Measurements from ENCODE around the gene GLRX5. TPM values are rescaled to one million over a fixed set of nuclear protein-coding genes. Genes with fewer than 3 reads are reported as not detected.

GLRX5 gene
- total RNA-seq, 1 donor from 2014 or later, result 38.7 TPM

GRCh38 chr14:95531969-95532368 lies 2.9 kb upstream of the GLRX5 start:
- DNase-seq (ENCODE audit: extremely low read depth, low read depth, low spot score), result no peak

GRCh38 chr14:95533391-95533821 lies 1.4 kb upstream of the GLRX5 start:
- DNase-seq (ENCODE audit: extremely low read depth, low read depth, low spot score), result no peak

GRCh38 chr14:95533822-95534221 lies 1.0 kb upstream of the GLRX5 start:
- DNase-seq (ENCODE audit: extremely low read depth, low read depth, low spot score), result no peak

GRCh38 chr14:95535226-95536021 lies 574 bp downstream of the GLRX5 start:
- no peak for DNase-seq (ENCODE audit: extremely low read depth, low read depth, low spot score)

- no peak for DNase-seq (ENCODE audit: extremely low read depth, low read depth, low spot score)
Measured at GRCh38 chr14:95536036-95536593, 1.3 kb downstream of the GLRX5 start.

GRCh38 chr14:95536671-95537070 lies 1.8 kb downstream of the GLRX5 start:
- no peak for DNase-seq (ENCODE audit: extremely low read depth, low read depth, low spot score)

- DNase-seq (ENCODE audit: extremely low read depth, low read depth, low spot score), result no peak
Measured at GRCh38 chr14:95537298-95538089, 2.6 kb downstream of the GLRX5 start.

GRCh38 chr14:95538801-95539509 lies 4.1 kb downstream of the GLRX5 start:
- DNase-seq (ENCODE audit: extremely low read depth, low read depth, low spot score), result no peak

- DNase-seq (ENCODE audit: extremely low read depth, low read depth, low spot score), result no peak
Measured at GRCh38 chr14:95540236-95540855, 5.5 kb downstream of the GLRX5 start.

- DNase-seq (ENCODE audit: extremely low read depth, low read depth, low spot score), result no peak
Measured at GRCh38 chr14:95541346-95541745, 6.5 kb downstream of the GLRX5 start.

GRCh38 chr14:95541932-95542930 lies 7.4 kb downstream of the GLRX5 start:
- no peak for DNase-seq (ENCODE audit: extremely low read depth, low read depth, low spot score)

GRCh38 chr14:95543021-95543420 lies 8.2 kb downstream of the GLRX5 start:
- no peak for DNase-seq (ENCODE audit: extremely low read depth, low read depth, low spot score)

- no peak for DNase-seq (ENCODE audit: extremely low read depth, low read depth, low spot score)
Measured at GRCh38 chr14:95544588-95544987, 9.7 kb downstream of the GLRX5 start.

GRCh38 chr14:95545515-95546168 lies 10.8 kb downstream of the GLRX5 start:
- DNase-seq (ENCODE audit: extremely low read depth, low read depth, low spot score), result no peak

- DNase-seq (ENCODE audit: extremely low read depth, low read depth, low spot score), result no peak
Measured at GRCh38 chr14:95547272-95547625, 12.4 kb downstream of the GLRX5 start.

- DNase-seq (ENCODE audit: extremely low read depth, low read depth, low spot score), result no peak
Measured at GRCh38 chr14:95547626-95548327, 12.9 kb downstream of the GLRX5 start.

- DNase-seq (ENCODE audit: extremely low read depth, low read depth, low spot score), result no peak
Measured at GRCh38 chr14:95548328-95548929, 13.6 kb downstream of the GLRX5 start.

Data from glomerular endothelial cell (primary cell).